GM12874 (cell line): ENCODE results near the gene KCMF1.

Source experiments
- CTCF ChIP-seq: IDR thresholded peaks from 2 replicates; pipeline ENCODE4 v1.5.1; 2011; ENCODE audit warnings: low read depth, mild to moderate bottlenecking, control low read depth, low read length, moderate library complexity; ENCODE audit not compliant: insufficient read depth

Gene KCMF1

GRCh38 chr2:84999553-84999955, 28.6 kb downstream of the KCMF1 start:
- no peak for TF ChIP-seq CTCF

GRCh38 chr2:85001595-85001994, 30.6 kb downstream of the KCMF1 start:
- TF ChIP-seq CTCF: no peak

GRCh38 chr2:85002534-85002933, 31.6 kb downstream of the KCMF1 start:
- TF ChIP-seq CTCF: no peak

- TF ChIP-seq CTCF: no peak
Observed at GRCh38 chr2:85008252-85008651, 37.3 kb downstream of the KCMF1 start.

GRCh38 chr2:85009019-85009618, 38.2 kb downstream of the KCMF1 start:
- no peak for TF ChIP-seq CTCF

- TF ChIP-seq CTCF: no peak
Observed at GRCh38 chr2:85010404-85010803, 39.4 kb downstream of the KCMF1 start.

- no peak for TF ChIP-seq CTCF
Observed at GRCh38 chr2:85011098-85011497, 40.1 kb downstream of the KCMF1 start.
